GM12878 (cell line): ENCODE results near the gene NOS1AP. TPM values are rescaled to one million over a fixed set of nuclear protein-coding genes. Genes with fewer than 3 reads are reported as not detected.

Experiments
- ATAC-seq: fragments of 200-7000 bp; cut with Tn5 transposase; 3 replicates; pipeline ENCODE4 v1.9.1; 2020; ENCODE audit warnings: mild to moderate bottlenecking, moderate library complexity
- BruUV-seq: library from RNA; stranded (reverse); fragments of 400-500 nt; replicated peaks from 2 replicates; lab custom pipeline; 2021; lab: Mats Ljungman, UMichigan
- CTCF ChIA-PET: fragments of 300-600 bp; sonication (Branson Sonifier 250); formaldehyde crosslinking; extraction: SDS; loops from one replicate; lab custom pipeline; 2021; ENCODE audit warnings: inconsistent platforms; lab: Yijun Ruan, JAX
- POLR2A ChIA-PET: fragments of 350-600 bp; formaldehyde crosslinking; extraction: SDS; loops from one replicate; lab custom pipeline; 2021; ENCODE audit warnings: inconsistent platforms; lab: Charles Lee
- RAD21 ChIA-PET: fragments of 300-600 bp; sonication (Branson Sonifier 250); formaldehyde crosslinking; loops from one replicate; lab custom pipeline; 2023; ENCODE audit warnings: antibody characterized with exemption; ENCODE audit not compliant: unreplicated experiment; lab: Charles Lee
- SMC1A ChIA-PET: fragments of 300-600 bp; sonication (Branson Sonifier 250); formaldehyde crosslinking; loops from one replicate; lab custom pipeline; 2023; ENCODE audit not compliant: unreplicated experiment, uncharacterized antibody; lab: Charles Lee
- DNase-seq: peaks from one replicate; pipeline ENCODE4 v3.0.0-alpha.2; 2011; ENCODE audit warnings: low read depth, low spot score
- FAIRE-seq: peaks from 3 replicates; lab custom pipeline; 2011; peaks lifted over from hg19 to GRCh38; lab: Jason Lieb, UNC
- H2AFZ ChIP-seq: 2 replicates; pipeline ENCODE4 v1.6.0; 2011; ENCODE audit warnings: low read depth, low read length, control low read depth; ENCODE audit not compliant: control insufficient read depth
- H3K27ac ChIP-seq: 2 replicates; pipeline ENCODE4 v1.5.1; 2011; ENCODE audit warnings: control low read depth; ENCODE audit not compliant: control insufficient read depth, insufficient read depth
- H3K27me3 ChIP-seq, 2 experiments: replicated peaks in 1 of 2; 2 replicates each; pipeline versions ENCODE4 v1.6.0 to v1.6.1; 2011; ENCODE audit warnings: low read length in 1 of 2; ENCODE audit not compliant: control insufficient read depth in 2 of 2, insufficient read depth in 2 of 2
- H3K36me3 ChIP-seq, 2 experiments: 2 replicates each; pipeline ENCODE4 v1.5.1; 2011; ENCODE audit warnings: low read length in 1 of 2; ENCODE audit not compliant: control insufficient read depth in 2 of 2, insufficient read depth in 2 of 2
- H3K4me1 ChIP-seq: 2 replicates; pipeline ENCODE4 v1.6.1; 2011; ENCODE audit warnings: mild to moderate bottlenecking, low read length, moderate library complexity, mixed read lengths; ENCODE audit not compliant: control insufficient read depth, insufficient read depth
- H3K4me2 ChIP-seq: 2 replicates; pipeline ENCODE4 v1.6.0; 2011; ENCODE audit warnings: control low read depth; ENCODE audit not compliant: control insufficient read depth, insufficient read depth
- H3K4me3 ChIP-seq: fragments of 200-600 bp; sonication (generic); 2 replicates; pipeline ENCODE4 v1.5.1; 2016
- H3K79me2 ChIP-seq: 2 replicates; pipeline ENCODE4 v1.6.0; 2011; ENCODE audit warnings: low read length; ENCODE audit not compliant: control insufficient read depth, insufficient read depth
- H3K9ac ChIP-seq: 2 replicates; pipeline ENCODE4 v1.8.0; 2011; ENCODE audit warnings: low read length, control low read depth, mixed read lengths; ENCODE audit not compliant: control insufficient read depth, insufficient read depth
- H3K9me3 ChIP-seq: replicated peaks from 3 replicates; pipeline ENCODE4 v1.5.1; 2011; ENCODE audit warnings: mild to moderate bottlenecking, low read length; ENCODE audit not compliant: control insufficient read depth, insufficient read depth
- H4K20me1 ChIP-seq: 2 replicates; pipeline ENCODE4 v1.6.0; 2011; ENCODE audit not compliant: control insufficient read depth, insufficient read depth
- BCL11A ChIP-seq: IDR thresholded peaks from 2 replicates; pipeline ENCODE4 v1.6.1; 2011; ENCODE audit warnings: low read depth, low read length
- CHD2 ChIP-seq: IDR thresholded peaks from 2 replicates; pipeline ENCODE4 v1.6.1; 2011; ENCODE audit warnings: low read depth, low read length, improper control_type of control experiment, borderline replicate concordance
- E2F8 ChIP-seq: fragments of 450-650 bp; IDR thresholded peaks from 2 replicates; pipeline ENCODE4 v1.6.1; 2018; ENCODE audit warnings: mild to moderate bottlenecking, low read depth, moderate library complexity; ENCODE audit not compliant: partially characterized antibody
- FOS ChIP-seq: IDR thresholded peaks from 3 replicates; pipeline ENCODE4 v1.6.1; 2011; ENCODE audit warnings: borderline replicate concordance; ENCODE audit not compliant: insufficient read length; ENCODE audit errors: extremely low read depth
- FOXK2 ChIP-seq: fragments of 450-650 bp; IDR thresholded peaks from 2 replicates; pipeline ENCODE4 v1.6.1; 2017; ENCODE audit warnings: mild to moderate bottlenecking, moderate library complexity
- FOXM1 ChIP-seq: IDR thresholded peaks from 2 replicates; pipeline ENCODE4 v1.6.1; 2012; ENCODE audit warnings: low read depth, mild to moderate bottlenecking, inconsistent platforms, low read length, moderate library complexity
- GABPA ChIP-seq: IDR thresholded peaks from 2 replicates; pipeline ENCODE4 v1.6.1; 2014; ENCODE audit warnings: antibody characterized with exemption, low read depth, mild to moderate bottlenecking, inconsistent platforms
- HDAC2 ChIP-seq: fragments of 200-600 bp; sonication (generic); IDR thresholded peaks from 2 replicates; pipeline ENCODE4 v1.6.1; 2017
- KLF5 ChIP-seq: fragments of 450-650 bp; IDR thresholded peaks from 2 replicates; pipeline ENCODE4 v1.6.1; 2014; ENCODE audit warnings: mild to moderate bottlenecking; ENCODE audit not compliant: partially characterized antibody
- MEF2B ChIP-seq: fragments of 450-650 bp; IDR thresholded peaks from 2 replicates; pipeline ENCODE4 v1.6.1; 2018; ENCODE audit warnings: mild to moderate bottlenecking, moderate library complexity; ENCODE audit not compliant: partially characterized antibody, poor library complexity, severe bottlenecking
- NFIC ChIP-seq: IDR thresholded peaks from 2 replicates; pipeline ENCODE4 v1.6.1; 2012; ENCODE audit warnings: low read depth, mild to moderate bottlenecking, inconsistent platforms, low read length, moderate library complexity
- NR2C1 ChIP-seq: fragments of 450-650 bp; IDR thresholded peaks from 2 replicates; pipeline ENCODE4 v1.6.1; 2017; ENCODE audit warnings: antibody characterized with exemption, mild to moderate bottlenecking, moderate library complexity
- RAD51 ChIP-seq: fragments of 450-650 bp; IDR thresholded peaks from 2 replicates; pipeline ENCODE4 v1.6.1; 2016; ENCODE audit warnings: moderate library complexity, mild to moderate bottlenecking, inconsistent platforms
- SMAD1 ChIP-seq: fragments of 450-650 bp; IDR thresholded peaks from 2 replicates; pipeline ENCODE4 v1.6.1; 2018; ENCODE audit warnings: mild to moderate bottlenecking, low read depth; ENCODE audit not compliant: partially characterized antibody
- SMAD5 ChIP-seq: IDR thresholded peaks from 2 replicates; pipeline ENCODE4 v1.6.1; 2016; ENCODE audit warnings: antibody characterized with exemption, low read depth
- SP1 ChIP-seq: IDR thresholded peaks from one replicate; pipeline ENCODE4 v1.6.1; 2011; ENCODE audit warnings: low read depth, low read length
- SREBF1 ChIP-seq: IDR thresholded peaks from 2 replicates; pipeline ENCODE4 v1.6.1; 2012; ENCODE audit warnings: mild to moderate bottlenecking, low read length
- SRF ChIP-seq, 2 experiments: IDR thresholded peaks; 2 replicates each; pipeline ENCODE4 v1.6.1; 2011; ENCODE audit warnings: low read depth in 2 of 2, low read length in 2 of 2, mild to moderate bottlenecking in 1 of 2, moderate library complexity in 1 of 2
- TCF7 ChIP-seq: IDR thresholded peaks from 2 replicates; pipeline ENCODE4 v1.6.1; 2014; ENCODE audit warnings: antibody characterized with exemption, borderline replicate concordance
- ZSCAN29 ChIP-seq: fragments of 450-650 bp; IDR thresholded peaks from 2 replicates; pipeline ENCODE4 v1.6.1; 2017; ENCODE audit warnings: mild to moderate bottlenecking, moderate library complexity
- WGBS: methylation state at CpG from one replicate; pipeline ENCODE4 v1.1.6; 2016; ENCODE audit warnings: low lambda C conversion rate; ENCODE audit not compliant: insufficient replicate concordance, insufficient coverage; ENCODE audit errors: missing lambda C conversion rate; 5-methylcytosine and 5-hydroxymethylcytosine counted together
- in situ Hi-C: fragments of 300-500 bp; cut with MboI; formaldehyde crosslinking; loops from 9 replicates; pipeline ENCODE4 v1.14.3; 2018; ENCODE audit warnings: mixed read lengths
- intact Hi-C: fragments of 100-400 bp; cut with micrococcal nuclease; formaldehyde crosslinking; loops from one replicate; pipeline ENCODE4 v1.14.2; 2022; ENCODE audit not compliant: unreplicated experiment
- polyA plus RNA-seq, 11 experiments: library from polyadenylated mRNA; depleted of rRNA in 4 of 11; unstranded in 6 of 11; stranded (reverse) in 5 of 11; fragments of >200 nt; fragmentation: Nextera tagmentation in 4 of 11; fragmentation: Illumina TruSeq in 1 of 11; extraction: Ambion mirVana in 4 of 11; extraction: Trizol in 1 of 11; gene quantifications; 1 replicate in 1 of 11; 2 replicates in 10 of 11; pipeline versions ENCODE4 v1.2.1 to v1.2.3, GENCODE V29; 2011 to 2016; ENCODE audit warnings: inconsistent platforms in 2 of 11, missing spikeins in 2 of 11, low read depth in 1 of 11
- total RNA-seq, 4 experiments: library from RNA; depleted of rRNA in 3 of 4; stranded (reverse); fragments of >200 nt in 3 of 4; fragmentation: Illumina TruSeq in 1 of 4; extraction: Trizol in 1 of 4; gene quantifications; 2 replicates each; pipeline versions ENCODE4 v1.2.1 to v1.2.3, GENCODE V29; 2013 to 2021
- TF ChIP-seq, protein P1 (sequence below): fragments of 450-650 bp; IDR thresholded peaks from 2 replicates; pipeline ENCODE4 v1.6.1; 2017; ENCODE audit warnings: borderline replicate concordance

Gene NOS1AP
- total and polyA plus RNA-seq, 10 of the 15 experiments (the other 5 are each of a cell fraction or from before 2014, with no cell fraction given), result 0.03 to 0.15 TPM; not detected in 8

GRCh38 chr1:162299018-162299417 lies 229.5 kb downstream of the NOS1AP start (continued):
- TF ChIP-seq E2F8 (no peak), NFIC (no peak), KLF5 (no peak), HDAC2 (no peak), NR2C1 (no peak), SMAD5 (no peak), SP1 (no peak), MEF2B (no peak), GABPA (no peak)

DNA sequence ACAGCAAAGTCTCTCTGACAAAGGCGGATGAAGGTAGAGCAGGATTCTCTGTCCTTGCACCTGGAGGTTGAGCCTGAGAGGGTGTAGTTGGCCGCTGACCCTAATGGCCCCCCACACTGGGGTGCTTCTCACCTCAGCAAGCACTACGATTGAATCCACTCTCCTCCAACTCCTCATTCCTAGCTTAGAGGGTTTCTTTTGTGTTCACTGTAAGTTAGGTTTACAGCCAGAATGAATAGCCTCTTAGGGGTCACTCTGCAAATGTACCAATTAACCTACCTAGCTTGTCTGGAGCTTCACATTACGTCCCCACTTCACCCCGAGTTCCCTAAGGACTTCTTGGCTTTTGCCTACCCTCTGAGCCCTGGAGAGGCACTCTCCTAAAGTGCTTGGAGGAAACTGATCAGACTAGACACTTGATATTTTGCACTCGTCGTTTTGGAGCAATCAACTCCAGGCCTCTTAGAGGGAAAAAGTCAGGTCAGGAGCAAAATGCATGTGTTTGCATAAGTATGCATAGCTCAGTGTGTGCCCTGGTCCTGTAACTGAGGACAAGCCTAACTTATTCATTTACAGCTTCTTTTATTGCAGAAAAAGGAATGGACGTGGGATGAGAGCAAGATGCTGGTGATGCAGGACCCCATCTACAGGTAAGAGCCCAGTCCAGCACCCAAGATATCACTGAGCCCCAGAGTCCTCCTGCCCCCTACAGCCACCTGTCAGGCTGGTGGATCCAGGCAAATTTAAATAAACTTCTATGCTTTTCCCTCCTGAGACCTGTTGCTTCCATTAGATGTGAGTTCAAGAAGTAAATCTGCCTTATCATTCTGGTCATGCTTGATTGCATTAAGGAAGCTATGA lies 230.8 kb downstream of the NOS1AP start:
- CTCF ChIA-PET, result no interaction called here
- RAD21 ChIA-PET, result no interaction called here
- no peaks in the 10 kb centered on the region for H4K20me1 ChIP-seq
- no peak overlapping the region for H3K9ac ChIP-seq
- H3K79me2 ChIP-seq, result no peaks in the 10 kb centered on the region
- intact Hi-C loops, result no loop called here
- H3K27ac ChIP-seq, result no peak overlapping the region
- no peak for DNase-seq
- no peaks in the 10 kb centered on the region for H3K9me3 ChIP-seq
- SMC1A ChIA-PET, result no interaction called here
- no peak overlapping the region for H3K4me3 ChIP-seq
- ATAC-seq, result no peak
- 2% methylated on average over 8 of the region's 8 CpGs for WGBS
- BruUV-seq, result no TSS peak
- POLR2A ChIA-PET, result no interaction called here
- no peak for FAIRE-seq
- no peaks in the 10 kb centered on the region for H3K4me1 ChIP-seq
- no peak overlapping the region for H2AFZ ChIP-seq
- H3K4me2 ChIP-seq, result no peak overlapping the region
- no peaks in the 10 kb centered on the region for H3K36me3 ChIP-seq
- no peaks in the 10 kb centered on the region for H3K27me3 ChIP-seq
- in situ Hi-C loops, result no loop called here
- TF ChIP-seq ZSCAN29 (no peak), CHD2 (no peak), BCL11A (no peak), FOS (no peak), SREBF1 (no peak), TCF7 (no peak), FOXK2 (no peak), FOXM1 (no peak), RAD51 (no peak), SRF (IDR thresholded peaks at IDR 0.05; ENCODE audit: low read depth in 2 of 2, low read length in 2 of 2) (no peak), SMAD1 (no peak)
- TF ChIP-seq, protein P1, sequence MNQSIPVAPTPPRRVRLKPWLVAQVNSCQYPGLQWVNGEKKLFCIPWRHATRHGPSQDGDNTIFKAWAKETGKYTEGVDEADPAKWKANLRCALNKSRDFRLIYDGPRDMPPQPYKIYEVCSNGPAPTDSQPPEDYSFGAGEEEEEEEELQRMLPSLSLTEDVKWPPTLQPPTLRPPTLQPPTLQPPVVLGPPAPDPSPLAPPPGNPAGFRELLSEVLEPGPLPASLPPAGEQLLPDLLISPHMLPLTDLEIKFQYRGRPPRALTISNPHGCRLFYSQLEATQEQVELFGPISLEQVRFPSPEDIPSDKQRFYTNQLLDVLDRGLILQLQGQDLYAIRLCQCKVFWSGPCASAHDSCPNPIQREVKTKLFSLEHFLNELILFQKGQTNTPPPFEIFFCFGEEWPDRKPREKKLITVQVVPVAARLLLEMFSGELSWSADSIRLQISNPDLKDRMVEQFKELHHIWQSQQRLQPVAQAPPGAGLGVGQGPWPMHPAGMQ, result no peak
